ENCODE results near the gene KCNH1. TPM values are rescaled to one million over a fixed set of nuclear protein-coding genes. Genes with fewer than 3 reads are reported as not detected.

The KCNH1 gene
- total and polyA plus RNA-seq, 4 donors, result 0.02 to 0.31 TPM; not detected in 2

DNA sequence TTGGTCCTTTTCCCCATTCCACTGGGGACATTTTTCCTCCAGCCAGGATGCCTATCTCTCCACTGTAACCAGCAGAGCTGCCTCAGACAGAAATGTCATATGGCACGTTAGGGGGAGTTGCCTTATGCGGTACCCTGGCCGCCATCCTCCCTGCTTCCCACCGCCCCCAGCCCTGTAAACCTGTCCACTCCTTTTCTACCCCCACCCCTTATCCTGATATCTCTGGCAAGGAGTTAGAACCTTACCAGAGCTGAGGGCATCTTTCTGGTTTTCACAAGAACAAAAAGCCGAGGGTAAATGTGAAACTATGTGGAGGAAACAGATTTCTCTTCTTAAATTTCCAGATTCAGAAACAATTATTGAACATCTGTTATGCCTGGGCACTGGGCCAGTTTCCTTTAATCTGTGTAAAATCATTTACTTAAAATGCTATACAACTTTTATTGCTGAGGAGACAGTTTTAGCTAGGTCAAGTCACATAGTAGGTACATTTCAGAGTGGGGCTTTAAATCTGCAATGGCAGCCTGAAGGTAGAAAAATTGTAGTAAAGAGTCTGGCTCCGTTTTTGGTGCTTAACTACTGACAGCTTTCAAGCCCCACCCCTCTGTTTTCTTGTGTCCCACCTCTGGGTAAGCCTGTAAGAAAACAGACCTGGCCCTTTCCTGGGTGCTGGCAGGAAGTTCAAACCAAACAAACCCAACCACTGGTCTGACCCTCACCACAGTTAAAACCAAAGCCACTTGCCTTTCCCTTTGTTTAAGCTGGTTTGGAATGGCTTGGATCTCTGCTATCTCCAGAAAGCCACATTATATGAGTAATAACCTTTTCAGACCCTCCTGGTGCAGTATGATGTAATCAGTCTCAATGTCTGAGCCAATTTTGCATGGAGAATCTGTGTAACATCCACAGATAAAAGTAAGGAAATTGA lies 486.3 kb downstream of the KCNH1 start:
- DNase-seq (peak in 2 of 3 donors; percentile 56 to 59), ATAC-seq (ENCODE audit: insufficient read depth, low FRiP score) (no peak)
- no peaks in the 10 kb centered on the region for H3K27me3 ChIP-seq (ENCODE audit: control insufficient read depth in 3 of 3, insufficient read depth in 3 of 3, low read length in 2 of 3)
- peaks cover 0 to 34% (median 7%) of the 10 kb centered on the region in 5 donors for H3K4me1 ChIP-seq (ENCODE audit: control insufficient read depth in 5 of 5, insufficient read depth in 5 of 5, low read length in 5 of 5)
- TF ChIP-seq, protein P1, sequence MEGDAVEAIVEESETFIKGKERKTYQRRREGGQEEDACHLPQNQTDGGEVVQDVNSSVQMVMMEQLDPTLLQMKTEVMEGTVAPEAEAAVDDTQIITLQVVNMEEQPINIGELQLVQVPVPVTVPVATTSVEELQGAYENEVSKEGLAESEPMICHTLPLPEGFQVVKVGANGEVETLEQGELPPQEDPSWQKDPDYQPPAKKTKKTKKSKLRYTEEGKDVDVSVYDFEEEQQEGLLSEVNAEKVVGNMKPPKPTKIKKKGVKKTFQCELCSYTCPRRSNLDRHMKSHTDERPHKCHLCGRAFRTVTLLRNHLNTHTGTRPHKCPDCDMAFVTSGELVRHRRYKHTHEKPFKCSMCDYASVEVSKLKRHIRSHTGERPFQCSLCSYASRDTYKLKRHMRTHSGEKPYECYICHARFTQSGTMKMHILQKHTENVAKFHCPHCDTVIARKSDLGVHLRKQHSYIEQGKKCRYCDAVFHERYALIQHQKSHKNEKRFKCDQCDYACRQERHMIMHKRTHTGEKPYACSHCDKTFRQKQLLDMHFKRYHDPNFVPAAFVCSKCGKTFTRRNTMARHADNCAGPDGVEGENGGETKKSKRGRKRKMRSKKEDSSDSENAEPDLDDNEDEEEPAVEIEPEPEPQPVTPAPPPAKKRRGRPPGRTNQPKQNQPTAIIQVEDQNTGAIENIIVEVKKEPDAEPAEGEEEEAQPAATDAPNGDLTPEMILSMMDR (IDR thresholded peaks at IDR 0.05; ENCODE audit: control extremely low read depth, extremely low read depth), result no peak
- WGBS, 2 donors, result 71 to 72% methylated on average over 6 of the region's 6 CpGs
- no peak overlapping the region for H3K27ac ChIP-seq (ENCODE audit: low read depth in 1 of 2, low read length in 1 of 2)
- H3K4me3 ChIP-seq, result no peak overlapping the region
- H3K9ac ChIP-seq (ENCODE audit: insufficient read depth in 1 of 2, low read length in 2 of 2), result peak overlapping the region in 1 of 2 donors; percentile 17
- no peaks in the 10 kb centered on the region for H3K36me3 ChIP-seq (ENCODE audit: control insufficient read depth in 4 of 4, insufficient read depth in 4 of 4, low read length in 4 of 4)
- H3K9me3 ChIP-seq (ENCODE audit: control insufficient read depth in 4 of 4, insufficient read depth in 3 of 4, low read length in 3 of 4), result no peaks in the 10 kb centered on the region

DNA sequence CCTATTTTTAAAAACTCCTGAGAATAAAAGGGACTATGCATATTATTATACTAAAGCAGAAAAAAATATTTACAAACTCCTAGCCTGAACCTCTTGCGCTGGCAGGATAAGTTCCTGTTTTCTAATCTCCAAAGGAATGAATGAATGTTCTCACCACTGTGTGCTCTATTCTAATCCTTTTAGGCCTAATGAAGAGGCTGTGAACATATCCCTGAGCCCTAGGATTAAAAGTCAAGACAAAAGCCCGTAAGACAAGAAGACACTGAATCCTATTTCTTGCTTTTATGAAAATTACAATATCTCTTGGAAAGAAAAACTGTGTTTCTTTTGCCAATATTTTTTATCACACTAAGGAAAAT lies 487.7 kb downstream of the KCNH1 start:
- DNase-seq (no peak), ATAC-seq (ENCODE audit: insufficient read depth, low FRiP score) (no peak)
- no peaks in the 10 kb centered on the region for H3K36me3 ChIP-seq (ENCODE audit: control insufficient read depth in 4 of 4, insufficient read depth in 4 of 4, low read length in 4 of 4)
- H3K9ac ChIP-seq (ENCODE audit: insufficient read depth in 1 of 2, low read length in 2 of 2), result no peak overlapping the region
- H3K27ac ChIP-seq (ENCODE audit: low read depth in 1 of 2, low read length in 1 of 2), result no peak overlapping the region
- no peaks in the 10 kb centered on the region for H3K27me3 ChIP-seq (ENCODE audit: control insufficient read depth in 3 of 3, insufficient read depth in 3 of 3, low read length in 2 of 3)
- H3K9me3 ChIP-seq (ENCODE audit: control insufficient read depth in 4 of 4, insufficient read depth in 3 of 4, low read length in 3 of 4), result no peaks in the 10 kb centered on the region
- WGBS, 2 donors, result 69 to 82% methylated on average over 2 of the region's 2 CpGs
- peaks cover 0 to 34% (median 7%) of the 10 kb centered on the region in 5 donors for H3K4me1 ChIP-seq (ENCODE audit: control insufficient read depth in 5 of 5, insufficient read depth in 5 of 5, low read length in 5 of 5)
- no peak overlapping the region for H3K4me3 ChIP-seq
- TF ChIP-seq, protein P1 (IDR thresholded peaks at IDR 0.05; ENCODE audit: control extremely low read depth, extremely low read depth), result no peak

DNA sequence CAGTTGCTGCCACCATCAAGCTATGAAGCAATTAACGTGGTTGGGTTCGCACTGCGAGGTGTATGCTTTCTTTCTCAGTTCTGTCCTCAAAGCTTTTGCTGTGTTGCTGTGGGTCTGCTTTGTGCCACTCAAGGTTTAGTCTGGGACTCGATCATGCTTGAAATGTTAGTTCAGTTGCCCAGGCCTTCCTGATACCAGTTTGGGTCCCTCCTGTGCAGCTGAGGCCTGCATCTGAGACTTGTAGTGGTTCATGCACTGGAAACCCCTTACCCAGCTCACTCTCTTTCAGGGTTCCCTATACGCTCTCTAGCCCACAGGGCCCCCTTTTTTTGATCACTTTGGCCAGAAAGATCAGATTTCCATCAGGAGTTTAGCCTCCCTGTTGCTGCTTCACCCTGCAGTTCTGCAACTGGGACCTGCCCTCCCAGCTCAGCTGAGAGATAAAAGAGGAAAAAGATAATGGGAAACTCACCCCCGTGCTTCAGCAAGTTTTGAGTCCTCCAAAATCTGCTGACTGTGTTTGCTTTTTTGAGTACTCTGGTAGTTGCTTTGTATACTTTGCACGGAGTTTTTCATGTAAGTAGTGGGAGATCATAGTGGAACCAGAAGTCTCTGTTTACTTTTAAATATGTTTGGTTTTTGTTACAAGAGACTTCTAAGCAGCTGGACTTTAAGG lies 488.2 kb downstream of the KCNH1 start:
- ATAC-seq (ENCODE audit: insufficient read depth, low FRiP score), result no peak
- no peaks in the 10 kb centered on the region for H3K9me3 ChIP-seq (ENCODE audit: control insufficient read depth in 4 of 4, insufficient read depth in 3 of 4, low read length in 3 of 4)
- no peak overlapping the region for H3K9ac ChIP-seq (ENCODE audit: insufficient read depth in 1 of 2, low read length in 2 of 2)
- no peaks in the 10 kb centered on the region for H3K36me3 ChIP-seq (ENCODE audit: control insufficient read depth in 4 of 4, insufficient read depth in 4 of 4, low read length in 4 of 4)
- peaks cover 0 to 34% (median 7%) of the 10 kb centered on the region in 5 donors for H3K4me1 ChIP-seq (ENCODE audit: control insufficient read depth in 5 of 5, insufficient read depth in 5 of 5, low read length in 5 of 5)
- TF ChIP-seq, protein P1 (IDR thresholded peaks at IDR 0.05; ENCODE audit: control extremely low read depth, extremely low read depth), result no peak
- 76 to 82% methylated on average over 7 of the region's 7 CpGs for WGBS, 2 donors
- H3K27ac ChIP-seq (ENCODE audit: low read depth in 1 of 2, low read length in 1 of 2), result no peak overlapping the region
- no peak overlapping the region for H3K4me3 ChIP-seq
- peak in 2 of 3 donors; percentile 28 to 49 for DNase-seq
- H3K27me3 ChIP-seq (ENCODE audit: control insufficient read depth in 3 of 3, insufficient read depth in 3 of 3, low read length in 2 of 3), result no peaks in the 10 kb centered on the region

Measured in lung (tissue), 12 donors.